GM15510 (cell line): ENCODE results near the gene TCF3.

Experiments used
- POLR2A ChIP-seq: IDR thresholded peaks from 3 replicates; pipeline ENCODE4 v1.6.1; 2011; ENCODE audit warnings: borderline replicate concordance; ENCODE audit not compliant: insufficient read length; ENCODE audit errors: extremely low read depth

Gene TCF3

DNA sequence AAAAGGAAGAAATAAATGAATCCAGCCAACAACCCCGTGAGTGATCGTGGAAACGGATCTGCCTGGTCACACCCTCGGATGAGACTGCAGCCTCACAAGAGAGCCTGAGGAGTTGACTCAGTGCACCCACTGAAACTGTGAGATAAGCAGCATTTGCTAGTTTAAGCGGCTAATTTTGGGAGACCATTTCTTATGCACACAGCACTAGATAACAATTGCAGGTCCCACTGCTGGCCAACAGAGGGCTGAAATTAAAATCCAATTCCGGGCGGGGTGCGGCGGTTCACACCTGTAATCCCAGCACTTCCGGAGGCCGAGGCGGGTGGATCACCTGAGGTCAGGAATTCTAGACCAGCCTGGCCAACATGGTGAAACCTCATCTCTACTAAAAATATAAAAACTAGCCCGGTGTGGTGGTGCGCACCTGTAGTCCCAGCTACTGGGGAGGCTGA, 50.8 kb downstream of the TCF3 start:
- TF ChIP-seq POLR2A: no peak

GRCh38 chr19:1599460-1599846, 53.0 kb downstream of the TCF3 start:
- TF ChIP-seq POLR2A: no peak

DNA sequence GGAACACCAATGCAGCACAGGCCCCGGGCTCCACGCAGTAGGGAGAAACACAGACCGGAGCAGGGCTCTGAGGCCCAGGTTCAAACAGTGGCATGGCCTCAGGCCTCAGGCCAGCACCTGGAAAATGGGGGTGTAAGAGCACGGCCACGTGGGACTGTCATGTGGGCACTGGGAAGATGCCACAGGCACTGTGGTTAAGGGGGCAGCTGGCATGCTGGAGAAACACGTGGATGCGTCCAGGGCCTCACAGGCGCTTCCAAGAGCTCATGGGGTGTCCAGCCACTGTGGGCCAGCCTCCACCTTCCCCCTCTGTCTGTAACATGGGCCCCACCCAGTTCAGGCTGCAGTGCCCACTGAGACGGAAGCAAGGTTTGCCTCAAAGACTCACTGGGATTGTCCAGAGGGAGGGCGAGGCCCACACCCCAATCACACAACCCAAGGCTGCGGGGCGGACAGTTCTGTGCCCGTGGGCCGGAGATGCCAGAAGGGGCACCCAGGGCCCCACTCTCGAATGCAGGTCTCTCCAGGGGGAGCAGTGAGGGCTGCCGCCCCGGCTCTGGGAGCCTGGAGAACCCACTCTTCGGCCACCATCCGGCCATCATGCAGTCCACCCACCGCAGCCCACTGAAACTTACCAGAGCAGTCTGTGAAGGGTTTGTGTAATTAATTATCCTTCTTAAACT, 53.5 kb downstream of the TCF3 start:
- no peak for TF ChIP-seq POLR2A

DNA sequence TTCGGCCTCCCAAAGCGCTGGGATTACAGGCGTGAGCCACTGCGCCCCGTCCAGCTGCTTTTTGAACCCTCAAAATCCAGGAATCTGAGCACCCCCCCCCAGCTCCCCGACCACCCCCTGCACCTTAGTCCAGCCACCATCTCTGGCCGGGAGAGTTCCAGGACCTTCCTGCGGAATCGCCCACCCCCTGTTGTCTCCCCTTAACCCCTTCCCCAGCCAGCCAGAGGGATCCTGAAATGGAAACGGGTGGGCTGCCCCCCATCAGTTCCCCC, 59.0 kb downstream of the TCF3 start:
- no peak for TF ChIP-seq POLR2A

DNA sequence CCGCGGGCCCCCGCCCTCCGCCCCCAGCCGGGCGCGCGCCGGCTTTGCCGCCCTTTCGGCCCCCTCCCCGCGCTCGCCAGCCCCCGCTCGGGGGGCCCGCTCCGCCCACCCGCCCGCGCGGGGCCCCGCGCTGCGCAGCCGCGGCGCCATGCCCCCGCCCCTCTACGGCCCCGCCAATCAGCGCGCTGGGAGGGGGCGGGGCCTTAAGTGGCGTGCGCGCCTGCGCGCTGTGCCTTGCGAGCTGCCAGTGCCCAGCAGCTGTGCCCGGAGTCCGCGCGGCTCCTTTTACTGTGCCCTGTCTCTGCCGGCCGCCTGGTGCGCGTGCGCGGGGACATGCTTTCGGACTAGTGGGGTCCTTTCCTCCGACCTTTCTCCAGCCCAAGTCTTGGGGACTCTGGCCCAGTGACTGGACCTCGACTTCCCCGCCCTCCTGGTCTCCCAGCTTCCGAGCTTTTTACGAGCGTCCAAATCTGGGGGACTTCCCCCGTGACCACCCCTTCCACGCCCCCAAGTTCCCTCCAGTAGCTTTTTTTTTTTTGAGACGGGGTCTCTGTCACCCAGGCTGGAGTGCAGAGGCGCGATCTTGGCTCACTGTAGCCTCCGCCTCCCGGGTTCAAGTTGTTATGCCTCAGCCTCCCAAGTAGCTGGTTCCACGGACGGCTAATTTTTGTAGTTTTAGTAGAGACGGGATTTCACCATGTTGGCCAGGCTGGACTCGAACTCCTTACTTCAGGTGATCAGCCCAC, 59.5 kb downstream of the TCF3 start, which contains the start of gene MBD3:
Gene MBD3 (minus strand): TSS at position 111 of the 746 bp plus-strand sequence. CDS start 234 bp downstream, outside the sequence.
- peak; percentile 83 for TF ChIP-seq POLR2A

DNA sequence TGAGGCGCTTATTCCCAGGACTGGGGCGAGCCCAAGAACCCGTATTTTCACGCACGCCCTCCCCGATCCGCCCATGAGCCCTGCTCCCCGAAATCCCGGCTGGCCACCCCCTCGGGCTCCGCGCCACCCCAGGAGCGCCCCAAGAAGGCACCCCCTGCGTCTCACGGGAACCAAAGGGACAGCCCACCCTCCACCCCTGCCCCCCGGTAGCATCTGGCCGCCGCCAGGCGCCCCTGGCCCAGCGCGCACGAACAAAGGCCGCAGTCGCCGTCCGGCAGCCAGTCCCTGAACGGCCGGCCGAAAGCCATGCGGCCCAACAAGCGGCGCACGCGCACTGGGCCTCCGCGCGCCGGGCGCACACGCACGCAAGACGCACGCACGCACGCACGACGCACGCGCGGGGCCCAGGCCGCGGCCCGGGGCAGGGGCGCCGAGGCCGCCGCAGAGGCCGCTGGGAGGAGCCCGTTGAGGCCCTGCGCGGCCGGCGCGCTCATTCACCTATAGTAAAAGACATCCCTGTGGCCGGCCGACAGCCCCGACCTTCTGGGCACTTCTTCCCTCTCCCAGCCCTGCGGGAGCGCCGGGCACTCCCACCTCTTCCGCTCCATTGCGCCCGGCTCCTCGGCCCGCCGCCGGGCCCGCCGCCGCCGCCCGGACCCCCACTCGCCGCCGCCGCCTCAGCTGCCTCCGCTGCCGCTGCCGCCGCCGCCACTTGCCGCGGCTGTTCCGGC, 60.2 kb downstream of the TCF3 start:
- TF ChIP-seq POLR2A: peak; percentile 97

DNA sequence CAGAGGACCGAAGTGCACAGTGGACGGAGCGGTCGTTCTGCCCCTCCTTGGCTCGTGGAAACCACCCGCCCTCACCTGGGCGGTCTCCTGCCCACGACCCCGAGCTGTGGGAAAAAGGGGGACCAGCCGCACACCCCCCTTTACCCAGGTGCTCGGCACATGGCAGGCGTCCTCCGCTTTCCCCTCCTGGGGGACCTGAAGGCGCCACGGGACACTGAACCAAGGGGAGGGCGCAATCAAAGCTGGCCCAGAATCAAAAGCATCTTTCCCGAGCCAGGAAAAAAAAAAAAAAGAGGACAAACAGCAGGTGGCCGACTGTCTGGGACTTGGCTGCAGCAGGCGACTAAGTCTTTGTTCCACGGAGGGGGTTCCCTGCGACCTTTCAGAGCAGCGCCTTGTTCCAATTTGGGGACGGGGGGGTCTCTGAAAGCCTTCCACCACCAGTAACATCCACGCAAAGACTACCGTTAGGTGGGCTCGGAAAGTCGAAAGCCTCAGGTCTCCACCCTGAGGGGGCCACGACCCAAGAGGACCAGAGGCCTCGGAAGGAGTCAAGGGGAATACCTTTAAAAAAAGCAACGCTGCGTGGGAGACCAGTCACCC, 60.9 kb downstream of the TCF3 start:
- TF ChIP-seq POLR2A: no peak

DNA sequence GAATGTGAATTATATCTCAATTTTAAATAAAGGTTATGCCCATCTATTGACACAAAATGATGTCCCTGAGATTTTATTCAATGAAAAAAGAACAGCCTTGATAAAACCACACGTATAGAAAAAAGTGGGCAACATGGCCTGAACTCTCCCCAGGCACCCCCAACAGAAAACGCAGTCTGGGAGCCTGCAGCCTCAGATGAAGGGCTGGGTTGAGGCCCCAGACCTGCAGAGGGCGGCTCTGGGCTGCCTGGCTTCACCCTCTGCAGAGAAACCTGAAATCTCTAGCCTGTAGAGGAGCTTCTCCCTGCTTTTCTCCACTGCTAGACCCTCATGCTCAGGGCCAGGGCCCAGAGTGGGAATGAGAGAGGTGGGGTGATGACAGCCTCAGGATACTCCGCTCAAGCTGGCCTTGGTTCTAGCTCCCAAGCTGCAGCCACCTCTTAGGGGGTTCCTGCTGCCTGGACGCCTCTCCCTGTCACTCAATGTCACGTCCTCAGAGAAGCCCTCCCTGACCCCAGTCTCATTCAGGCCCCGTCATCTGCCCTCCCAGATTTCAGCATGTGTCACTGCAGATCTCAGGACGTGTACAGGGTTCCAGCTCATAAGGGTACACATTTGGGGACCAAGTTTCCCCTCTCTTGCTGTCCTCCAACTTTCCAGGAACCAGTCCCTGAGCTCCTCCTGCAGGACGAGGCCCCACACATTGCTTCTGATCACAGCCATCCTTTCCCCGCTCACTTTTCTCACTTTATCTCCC, 61.6 kb downstream of the TCF3 start:
- TF ChIP-seq POLR2A: peak; percentile 24

DNA sequence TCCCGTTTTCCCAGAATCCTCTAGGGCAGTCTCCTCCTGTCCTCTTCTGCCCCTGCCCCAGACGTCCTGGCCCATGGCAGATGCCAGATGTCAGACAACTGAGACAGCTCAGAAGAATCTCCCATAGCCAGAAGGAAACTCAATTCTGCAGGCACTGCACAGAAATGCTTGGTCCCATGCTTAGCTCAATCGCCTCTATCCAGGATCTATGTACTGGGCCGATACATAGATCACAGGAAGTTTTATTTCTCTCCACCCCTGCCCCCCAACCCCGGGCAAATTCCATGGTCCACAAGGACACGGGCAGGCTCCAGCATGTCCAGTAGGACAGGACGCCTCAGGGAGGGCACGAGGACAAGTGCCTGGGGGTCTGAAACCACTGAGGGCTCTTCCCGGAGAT, 64.5 kb downstream of the TCF3 start:
- TF ChIP-seq POLR2A: no peak

DNA sequence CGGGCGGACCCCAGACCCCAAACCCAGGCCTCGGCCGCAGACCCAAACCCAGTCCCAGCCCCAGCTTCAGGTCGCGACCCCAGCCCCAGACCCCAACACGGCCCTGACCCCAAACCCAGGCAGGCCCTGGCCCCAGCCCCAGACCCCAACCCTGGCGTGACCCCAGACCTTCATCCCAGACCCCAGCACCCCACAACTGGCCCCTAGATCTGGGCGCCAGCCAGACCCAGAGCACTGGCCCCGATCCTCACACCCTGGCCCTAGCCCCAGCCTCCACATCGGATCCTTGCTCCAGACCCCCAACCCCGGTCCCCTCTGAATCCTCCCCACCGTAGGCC, 67.2 kb downstream of the TCF3 start:
- TF ChIP-seq POLR2A: no peak

- TF ChIP-seq POLR2A: no peak
Measured at GRCh38 chr19:1584500-1585242, 67.7 kb downstream of the TCF3 start.

DNA sequence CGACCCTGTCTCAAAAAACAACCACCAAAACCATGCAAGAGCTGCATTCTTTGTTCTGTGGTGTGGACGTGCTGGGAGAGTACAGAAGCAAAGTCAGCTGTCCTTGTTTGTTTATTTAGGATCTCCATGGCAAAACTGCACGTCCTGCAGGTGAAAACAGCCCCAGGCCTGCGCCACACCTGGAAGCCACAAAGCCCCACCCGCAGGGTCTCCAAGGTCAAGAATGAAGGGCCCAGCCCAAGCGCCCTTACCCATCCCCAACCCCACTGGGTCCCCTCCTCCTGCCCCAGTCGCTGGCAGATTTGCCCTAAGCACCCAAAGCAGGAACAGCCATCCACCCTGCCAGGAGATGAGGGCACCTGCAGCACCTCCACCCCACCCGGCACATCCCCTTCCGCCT, 70.2 kb downstream of the TCF3 start:
- TF ChIP-seq POLR2A: no peak

DNA sequence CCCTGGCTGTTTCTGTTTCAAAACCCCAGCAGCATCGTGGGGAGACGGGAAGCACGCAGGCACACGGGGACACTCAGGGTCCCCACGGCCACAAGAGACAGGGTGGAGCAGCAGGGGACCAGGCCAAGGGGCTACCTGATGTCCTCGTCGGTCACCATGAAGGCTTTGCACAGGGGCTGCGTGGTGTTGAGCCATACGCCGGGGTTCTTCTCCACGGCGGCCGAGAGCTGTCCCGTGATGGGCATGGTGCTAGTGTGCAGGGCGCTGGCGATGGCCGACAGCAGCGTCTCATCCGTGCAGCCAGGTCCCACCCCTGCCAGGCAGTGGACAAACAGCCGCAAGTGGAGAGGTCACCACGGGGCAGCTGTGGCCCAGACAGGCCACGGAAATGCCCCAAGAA, 71.5 kb downstream of the TCF3 start:
- no peak for TF ChIP-seq POLR2A

DNA sequence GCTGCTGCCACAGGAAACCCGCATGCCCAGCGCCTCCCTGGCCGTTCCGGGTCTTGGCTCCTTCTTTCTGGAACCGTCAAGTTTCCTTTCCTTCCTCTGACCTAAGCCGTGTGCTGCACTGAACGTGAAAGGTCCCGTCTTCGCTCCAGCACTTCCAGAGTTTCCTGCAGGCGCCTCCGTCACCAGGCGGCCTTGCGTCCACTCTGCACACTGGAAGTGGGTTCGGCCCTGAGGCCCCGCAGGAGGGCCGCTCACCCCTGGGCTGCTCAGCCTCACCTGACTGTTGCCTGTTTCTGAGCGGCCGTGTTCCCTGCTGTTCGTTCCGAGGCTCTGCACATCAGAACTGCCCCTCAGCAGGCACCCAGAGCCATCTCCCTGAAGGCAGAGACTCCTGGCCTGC, 72.0 kb downstream of the TCF3 start:
- TF ChIP-seq POLR2A: no peak
